ENCODE data around the gene CNIH3.

Gene CNIH3

GRCh38 chr1:224616756-224617409 is 766 bp downstream of the CNIH3 start:
- no peak for DNase-seq (ENCODE audit: low read depth)

- DNase-seq (ENCODE audit: low read depth) = no peak
Observed at GRCh38 chr1:224617410-224618355, 1.6 kb downstream of the CNIH3 start.

GRCh38 chr1:224619209-224619608 is 3.1 kb downstream of the CNIH3 start:
- DNase-seq (ENCODE audit: low read depth) = no peak

- no peak for DNase-seq (ENCODE audit: low read depth)
Observed at GRCh38 chr1:224620105-224620504, 4.0 kb downstream of the CNIH3 start.

- DNase-seq (ENCODE audit: low read depth) = no peak
Observed at GRCh38 chr1:224621813-224622682, 5.9 kb downstream of the CNIH3 start.

GRCh38 chr1:224622831-224623230 is 6.7 kb downstream of the CNIH3 start:
- DNase-seq (ENCODE audit: low read depth) = no peak

GRCh38 chr1:224623310-224623714 is 7.2 kb downstream of the CNIH3 start:
- DNase-seq (ENCODE audit: low read depth) = no peak

GRCh38 chr1:224623743-224624333 is 7.7 kb downstream of the CNIH3 start:
- DNase-seq (ENCODE audit: low read depth) = no peak

- DNase-seq (ENCODE audit: low read depth) = no peak
Observed at GRCh38 chr1:224624432-224624831, 8.3 kb downstream of the CNIH3 start.

GRCh38 chr1:224626042-224626441 is 9.9 kb downstream of the CNIH3 start:
- no peak for DNase-seq (ENCODE audit: low read depth)

GRCh38 chr1:224629965-224630364 is 13.8 kb downstream of the CNIH3 start:
- no peak for DNase-seq (ENCODE audit: low read depth)

- DNase-seq (ENCODE audit: low read depth) = no peak
Observed at GRCh38 chr1:224631462-224632115, 15.5 kb downstream of the CNIH3 start.

- no peak for DNase-seq (ENCODE audit: low read depth)
Observed at GRCh38 chr1:224632381-224632871, 16.3 kb downstream of the CNIH3 start.

GRCh38 chr1:224632921-224633321 is 16.8 kb downstream of the CNIH3 start:
- DNase-seq (ENCODE audit: low read depth) = no peak

GRCh38 chr1:224635356-224635755 is 19.2 kb downstream of the CNIH3 start:
- DNase-seq (ENCODE audit: low read depth) = no peak

GRCh38 chr1:224637515-224637914 is 21.4 kb downstream of the CNIH3 start:
- DNase-seq (ENCODE audit: low read depth) = no peak

GRCh38 chr1:224637936-224638335 is 21.8 kb downstream of the CNIH3 start:
- no peak for DNase-seq (ENCODE audit: low read depth)

GRCh38 chr1:224639426-224639975 is 23.4 kb downstream of the CNIH3 start:
- no peak for DNase-seq (ENCODE audit: low read depth)

- DNase-seq (ENCODE audit: low read depth) = no peak
Observed at GRCh38 chr1:224640018-224640417, 23.9 kb downstream of the CNIH3 start.

GRCh38 chr1:224640587-224640986 is 24.5 kb downstream of the CNIH3 start:
- no peak for DNase-seq (ENCODE audit: low read depth)

- DNase-seq (ENCODE audit: low read depth) = no peak
Observed at GRCh38 chr1:224641030-224641429, 24.9 kb downstream of the CNIH3 start.
